K562 (cell line): ENCODE results near the gene PIN4. TPM values are rescaled to one million over a fixed set of nuclear protein-coding genes. Genes with fewer than 3 reads are reported as not detected.

Experiments
- HDGF ChIP-seq: fragments of 450-650 bp; IDR thresholded peaks from 2 replicates; pipeline ENCODE4 v1.6.1; 2016
- JUND ChIP-seq, 2 experiments: IDR thresholded peaks; 2 replicates in 1 of 2; 3 replicates in 1 of 2; pipeline ENCODE4 v1.6.1; 2011; ENCODE audit warnings: borderline replicate concordance in 2 of 2, low read depth in 2 of 2, low read length in 2 of 2, improper control_type of control experiment in 1 of 2, missing biosample characterization in 1 of 2, missing genetic modification characterization in 1 of 2, missing genetic modification reagents in 1 of 2
- KAT7 ChIP-seq: sonication (generic); formaldehyde crosslinking; IDR thresholded peaks from 2 replicates; pipeline ENCODE4 v1.8.0; 2022; ENCODE audit warnings: missing genetic modification reagents, mild to moderate bottlenecking, borderline replicate concordance
- RAD21 ChIP-seq, 2 experiments: fragments of 250-450 bp in 1 of 2; fragments of 450-650 bp in 1 of 2; sonication (Bioruptor Pico) in 1 of 2; formaldehyde crosslinking in 1 of 2; IDR thresholded peaks in 1 of 2; conservative IDR thresholded peaks in 1 of 2; 2 replicates each; pipeline versions ENCODE4 v1.4.0 to v1.8.0; 2020 to 2022; ENCODE audit warnings: mild to moderate bottlenecking in 2 of 2, moderate library complexity in 1 of 2
- RCOR1 ChIP-seq, 2 experiments: IDR thresholded peaks; 2 replicates each; pipeline ENCODE4 v1.6.1; 2012; ENCODE audit warnings: low read depth in 2 of 2, low read length in 2 of 2, borderline replicate concordance in 1 of 2, improper control_type of control experiment in 1 of 2
- STAG1 ChIP-seq: sonication (generic); formaldehyde crosslinking; IDR thresholded peaks from 2 replicates; pipeline ENCODE4 v1.5.0; 2020; ENCODE audit warnings: missing genetic modification reagents, borderline replicate concordance
- YY1 ChIP-seq, 3 experiments: IDR thresholded peaks; 2 replicates each; pipeline ENCODE4 v1.6.1; 2011; ENCODE audit warnings: low read length in 2 of 3, mild to moderate bottlenecking in 2 of 3, moderate library complexity in 2 of 3, borderline replicate concordance in 1 of 3, control low read depth in 1 of 3, low read depth in 1 of 3; ENCODE audit not compliant: insufficient read depth in 3 of 3, insufficient replicate concordance in 2 of 3, control insufficient read depth in 1 of 3, insufficient read length in 1 of 3; ENCODE audit errors: extremely low read depth in 1 of 3
- ZNF584 ChIP-seq: fragments of 200-800 bp; sonication (Bioruptor generic); IDR thresholded peaks from 2 replicates; pipeline ENCODE4 v1.6.1; 2016; ENCODE audit warnings: low read depth, mild to moderate bottlenecking, missing genetic modification characterization, missing compliant biosample characterization
- polyA plus RNA-seq, 8 experiments: library from polyadenylated mRNA; depleted of rRNA in 4 of 8; stranded (reverse) in 5 of 8; unstranded in 3 of 8; fragments of >200 nt; fragmentation: Nextera tagmentation in 2 of 8; fragmentation: Illumina TruSeq in 1 of 8; extraction: Ambion mirVana in 2 of 8; extraction: Trizol in 1 of 8; gene quantifications; 2 replicates each; pipeline versions ENCODE4 v1.2.1 to v1.2.3, GENCODE V29; 2011 to 2014; ENCODE audit warnings: inconsistent platforms in 1 of 8, missing spikeins in 1 of 8
- total RNA-seq, 7 experiments: library from RNA; depleted of rRNA in 6 of 7; stranded (reverse); fragments of >200 nt in 6 of 7; fragmentation: Illumina TruSeq in 2 of 7; extraction: Trizol in 2 of 7; gene quantifications; 2 replicates each; pipeline versions ENCODE4 v1.2.1 to v1.2.3, GENCODE V29; 2011 to 2021; ENCODE audit warnings: low replicate concordance in 1 of 7
- TF ChIP-seq, protein P1 (sequence below): fragments of 450-650 bp; formaldehyde crosslinking; IDR thresholded peaks from 2 replicates; pipeline ENCODE4 v1.4.0; 2022; ENCODE audit warnings: missing genetic modification characterization
- TF ChIP-seq, protein P2 (sequence below), 2 experiments: IDR thresholded peaks in 1 of 2; conservative IDR thresholded peaks in 1 of 2; 2 replicates each; pipeline ENCODE4 v1.6.1; 2016; ENCODE audit warnings: low read depth in 2 of 2, mild to moderate bottlenecking in 1 of 2, missing compliant biosample characterization in 1 of 2, missing genetic modification characterization in 1 of 2, moderate library complexity in 1 of 2
- TF ChIP-seq, protein P3 (sequence below): fragments of 450-650 bp; formaldehyde crosslinking; IDR thresholded peaks from 2 replicates; pipeline ENCODE4 v1.4.0; 2020; ENCODE audit warnings: mild to moderate bottlenecking, moderate library complexity
- TF ChIP-seq, protein P4 (sequence below): fragments of 450-650 bp; IDR thresholded peaks from 2 replicates; pipeline ENCODE4 v1.6.1; 2018; ENCODE audit warnings: mild to moderate bottlenecking, low read depth; ENCODE audit not compliant: partially characterized antibody
- TF ChIP-seq, protein P5 (sequence below), 2 experiments: fragments of 450-650 bp in 1 of 2; sonication (generic) in 1 of 2; formaldehyde crosslinking in 1 of 2; IDR thresholded peaks in 1 of 2; conservative IDR thresholded peaks in 1 of 2; 2 replicates each; pipeline versions ENCODE4 v1.6.1 to v1.8.1; 2016 to 2023; ENCODE audit warnings: mild to moderate bottlenecking in 2 of 2, moderate library complexity in 2 of 2, inconsistent platforms in 1 of 2, missing genetic modification reagents in 1 of 2

PIN4 gene
- total and polyA plus RNA-seq, 9 of the 15 experiments (the other 6 are each of a cell fraction or from before 2014, with no cell fraction given), result 10.0 to 132 (median 45.6) TPM

DNA sequence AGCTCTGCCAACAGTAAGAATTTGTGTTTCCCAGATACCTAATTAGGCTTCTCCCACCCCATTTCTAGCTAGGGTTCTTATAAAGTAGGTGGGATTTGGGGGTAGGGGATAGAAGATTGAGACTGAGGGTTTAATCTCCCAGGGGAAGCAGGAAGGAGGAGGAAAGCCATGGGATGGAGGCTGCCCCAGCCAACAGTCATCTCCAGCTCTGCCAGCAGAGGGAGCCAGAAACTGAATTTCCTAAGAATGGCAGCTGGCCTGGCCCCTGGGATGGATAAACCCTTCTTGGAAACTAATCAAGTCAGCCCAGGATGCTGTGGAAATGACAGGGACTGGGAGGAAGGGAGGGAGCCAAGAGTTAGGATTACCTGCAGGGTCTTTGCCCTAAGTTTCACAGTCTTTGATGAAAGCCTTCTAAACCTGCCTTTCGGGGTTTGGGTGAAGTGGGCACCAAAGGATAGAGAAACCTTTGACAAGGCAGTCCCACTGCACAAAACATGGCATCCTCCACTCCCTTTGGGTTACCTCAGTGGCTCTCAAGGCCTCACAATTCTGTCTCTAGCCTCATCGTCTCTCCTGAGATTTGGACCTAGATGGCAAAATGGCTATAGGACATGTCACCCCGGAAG lies 64.0 kb downstream of the PIN4 start (continued):
- TF ChIP-seq, protein P1, sequence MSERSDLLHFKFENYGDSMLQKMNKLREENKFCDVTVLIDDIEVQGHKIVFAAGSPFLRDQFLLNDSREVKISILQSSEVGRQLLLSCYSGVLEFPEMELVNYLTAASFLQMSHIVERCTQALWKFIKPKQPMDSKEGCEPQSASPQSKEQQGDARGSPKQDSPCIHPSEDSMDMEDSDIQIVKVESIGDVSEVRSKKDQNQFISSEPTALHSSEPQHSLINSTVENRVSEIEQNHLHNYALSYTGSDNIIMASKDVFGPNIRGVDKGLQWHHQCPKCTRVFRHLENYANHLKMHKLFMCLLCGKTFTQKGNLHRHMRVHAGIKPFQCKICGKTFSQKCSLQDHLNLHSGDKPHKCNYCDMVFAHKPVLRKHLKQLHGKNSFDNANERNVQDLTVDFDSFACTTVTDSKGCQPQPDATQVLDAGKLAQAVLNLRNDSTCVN (CRISPR knock-in tag), result no peak
- TF ChIP-seq, protein P2, sequence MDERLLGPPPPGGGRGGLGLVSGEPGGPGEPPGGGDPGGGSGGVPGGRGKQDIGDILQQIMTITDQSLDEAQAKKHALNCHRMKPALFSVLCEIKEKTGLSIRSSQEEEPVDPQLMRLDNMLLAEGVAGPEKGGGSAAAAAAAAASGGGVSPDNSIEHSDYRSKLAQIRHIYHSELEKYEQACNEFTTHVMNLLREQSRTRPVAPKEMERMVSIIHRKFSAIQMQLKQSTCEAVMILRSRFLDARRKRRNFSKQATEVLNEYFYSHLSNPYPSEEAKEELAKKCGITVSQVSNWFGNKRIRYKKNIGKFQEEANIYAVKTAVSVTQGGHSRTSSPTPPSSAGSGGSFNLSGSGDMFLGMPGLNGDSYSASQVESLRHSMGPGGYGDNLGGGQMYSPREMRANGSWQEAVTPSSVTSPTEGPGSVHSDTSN (CRISPR knock-in tag; IDR thresholded peaks at IDR 0.05; ENCODE audit: low read depth), result no peak
- TF ChIP-seq, protein P2 (tag; conservative IDR thresholded peaks at IDR 0.05; ENCODE audit: low read depth), result no peak
- TF ChIP-seq RCOR1 (IDR thresholded peaks at IDR 0.05; ENCODE audit: borderline replicate concordance in 1 of 2, low read depth in 2 of 2, low read length in 2 of 2), result 0 out of 4 replicates have a peak, but pooled peaks of 1 of the 2 experiments have one; percentile 42
- no peak for TF ChIP-seq KAT7
- TF ChIP-seq YY1 (IDR thresholded peaks at IDR 0.05; ENCODE audit: borderline replicate concordance in 1 of 3, control insufficient read depth in 1 of 3, extremely low read depth in 1 of 3, insufficient read depth in 3 of 3, insufficient read length in 1 of 3, insufficient replicate concordance in 2 of 3, low read depth in 1 of 3, low read length in 2 of 3), result peak in 1 of 3 experiments; percentile 57
- no peak for TF ChIP-seq ZNF584 (CRISPR knock-in tag)
- TF ChIP-seq RAD21 (CRISPR knock-in tag; conservative IDR thresholded peaks at IDR 0.05 in 1 of 2, IDR thresholded peaks at IDR 0.05 in 1 of 2), result peak; percentile 46 to 80; a peak in 3 of 4 replicates
- no peak for TF ChIP-seq HDGF
- TF ChIP-seq, protein P3, sequence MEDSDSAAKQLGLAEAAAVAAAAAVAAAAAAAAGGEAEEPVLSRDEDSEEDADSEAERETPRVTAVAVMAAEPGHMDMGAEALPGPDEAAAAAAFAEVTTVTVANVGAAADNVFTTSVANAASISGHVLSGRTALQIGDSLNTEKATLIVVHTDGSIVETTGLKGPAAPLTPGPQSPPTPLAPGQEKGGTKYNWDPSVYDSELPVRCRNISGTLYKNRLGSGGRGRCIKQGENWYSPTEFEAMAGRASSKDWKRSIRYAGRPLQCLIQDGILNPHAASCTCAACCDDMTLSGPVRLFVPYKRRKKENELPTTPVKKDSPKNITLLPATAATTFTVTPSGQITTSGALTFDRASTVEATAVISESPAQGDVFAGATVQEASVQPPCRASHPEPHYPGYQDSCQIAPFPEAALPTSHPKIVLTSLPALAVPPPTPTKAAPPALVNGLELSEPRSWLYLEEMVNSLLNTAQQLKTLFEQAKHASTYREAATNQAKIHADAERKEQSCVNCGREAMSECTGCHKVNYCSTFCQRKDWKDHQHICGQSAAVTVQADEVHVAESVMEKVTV, result peak; percentile 28; the same call in 1 of the 2 replicates
- peak; percentile 40; the same call in 1 of the 2 replicates for TF ChIP-seq STAG1 (CRISPR knock-in tag)
- TF ChIP-seq, protein P4, sequence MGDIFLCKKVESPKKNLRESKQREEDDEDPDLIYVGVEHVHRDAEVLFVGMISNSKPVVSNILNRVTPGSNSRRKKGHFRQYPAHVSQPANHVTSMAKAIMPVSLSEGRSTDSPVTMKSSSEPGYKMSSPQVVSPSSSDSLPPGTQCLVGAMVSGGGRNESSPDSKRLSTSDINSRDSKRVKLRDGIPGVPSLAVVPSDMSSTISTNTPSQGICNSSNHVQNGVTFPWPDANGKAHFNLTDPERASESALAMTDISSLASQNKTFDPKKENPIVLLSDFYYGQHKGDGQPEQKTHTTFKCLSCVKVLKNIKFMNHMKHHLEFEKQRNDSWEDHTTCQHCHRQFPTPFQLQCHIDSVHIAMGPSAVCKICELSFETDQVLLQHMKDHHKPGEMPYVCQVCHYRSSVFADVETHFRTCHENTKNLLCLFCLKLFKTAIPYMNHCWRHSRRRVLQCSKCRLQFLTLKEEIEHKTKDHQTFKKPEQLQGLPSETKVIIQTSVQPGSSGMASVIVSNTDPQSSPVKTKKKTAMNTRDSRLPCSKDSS, result no peak
- TF ChIP-seq, protein P5, sequence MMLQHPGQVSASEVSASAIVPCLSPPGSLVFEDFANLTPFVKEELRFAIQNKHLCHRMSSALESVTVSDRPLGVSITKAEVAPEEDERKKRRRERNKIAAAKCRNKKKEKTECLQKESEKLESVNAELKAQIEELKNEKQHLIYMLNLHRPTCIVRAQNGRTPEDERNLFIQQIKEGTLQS (IDR thresholded peaks at IDR 0.05), result no peak
- TF ChIP-seq, protein P5 (CRISPR knock-in tag; conservative IDR thresholded peaks at IDR 0.05), result no peak
- 0 out of 2 replicates have a peak, but pooled peaks have one; percentile 23 for TF ChIP-seq JUND (IDR thresholded peaks at IDR 0.05; ENCODE audit: borderline replicate concordance, low read depth, low read length)
- no peak for TF ChIP-seq JUND (tag; IDR thresholded peaks at IDR 0.05; ENCODE audit: borderline replicate concordance, low read depth, low read length)
